Islet precursor cell (in vitro differentiated cells): ENCODE results near the gene RNF220.

Experiments
- DNase-seq: peaks from one replicate; pipeline ENCODE4 v3.0.0-alpha.2; 2018

The RNF220 gene

DNA sequence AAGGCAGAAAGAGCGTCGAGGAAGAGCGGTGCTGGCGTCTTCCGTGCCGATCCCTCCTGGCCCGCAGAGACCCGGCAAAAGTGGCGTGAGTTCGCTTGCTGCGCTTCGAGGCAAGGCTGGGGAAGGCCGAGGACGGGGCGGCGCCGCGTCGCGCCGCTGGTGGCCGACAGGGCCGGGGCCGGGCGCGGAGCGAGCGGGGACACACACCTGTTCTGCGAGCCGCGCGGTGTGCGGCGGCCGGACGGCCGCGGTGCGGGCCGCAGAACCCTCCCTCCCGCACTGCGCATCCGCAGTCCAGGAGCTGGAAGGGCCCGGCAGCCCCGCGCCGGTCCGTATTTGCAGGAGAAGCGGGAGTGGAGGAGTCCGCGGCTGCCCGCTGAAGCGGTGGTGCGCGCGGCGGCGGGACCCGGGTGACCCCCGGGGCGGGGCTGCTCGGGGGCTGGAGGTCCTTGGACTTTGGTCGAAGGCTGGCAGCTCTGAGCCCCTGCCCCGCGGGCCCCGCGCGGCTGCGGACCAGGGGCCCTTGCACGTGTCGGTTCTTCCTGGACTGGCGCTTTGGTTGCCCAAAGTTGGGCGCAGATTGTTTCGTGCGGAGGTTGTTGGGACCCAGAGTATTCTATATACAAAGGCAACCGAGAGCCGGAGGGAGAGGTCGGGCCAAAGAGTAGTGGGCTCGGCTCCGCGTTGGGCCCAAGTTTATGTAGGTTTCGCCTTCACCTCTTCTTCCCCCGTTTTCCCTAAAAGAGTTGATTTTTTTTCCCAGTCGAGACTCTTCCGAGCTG, 2.6 kb downstream of the RNF220 start:
- peak; percentile 59 for DNase-seq

DNA sequence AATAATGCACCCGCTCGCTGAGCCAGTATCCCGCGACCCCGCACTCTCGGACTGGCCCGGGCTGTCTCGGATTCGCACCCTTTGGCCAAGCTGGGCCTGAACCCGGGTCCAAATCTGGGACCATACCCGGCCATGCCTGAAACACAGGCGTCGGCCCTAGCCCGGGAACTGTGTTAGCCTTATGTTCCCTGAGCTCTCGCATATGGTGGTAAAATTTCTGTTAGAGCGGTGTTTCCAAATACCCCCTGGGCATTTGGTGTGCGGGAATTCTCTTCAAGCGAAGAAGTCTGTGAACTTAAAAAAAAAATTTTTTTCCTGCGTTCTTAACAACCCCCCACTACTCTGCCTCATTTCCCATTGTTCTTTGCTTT, 3.1 kb downstream of the RNF220 start:
- DNase-seq: no peak

DNA sequence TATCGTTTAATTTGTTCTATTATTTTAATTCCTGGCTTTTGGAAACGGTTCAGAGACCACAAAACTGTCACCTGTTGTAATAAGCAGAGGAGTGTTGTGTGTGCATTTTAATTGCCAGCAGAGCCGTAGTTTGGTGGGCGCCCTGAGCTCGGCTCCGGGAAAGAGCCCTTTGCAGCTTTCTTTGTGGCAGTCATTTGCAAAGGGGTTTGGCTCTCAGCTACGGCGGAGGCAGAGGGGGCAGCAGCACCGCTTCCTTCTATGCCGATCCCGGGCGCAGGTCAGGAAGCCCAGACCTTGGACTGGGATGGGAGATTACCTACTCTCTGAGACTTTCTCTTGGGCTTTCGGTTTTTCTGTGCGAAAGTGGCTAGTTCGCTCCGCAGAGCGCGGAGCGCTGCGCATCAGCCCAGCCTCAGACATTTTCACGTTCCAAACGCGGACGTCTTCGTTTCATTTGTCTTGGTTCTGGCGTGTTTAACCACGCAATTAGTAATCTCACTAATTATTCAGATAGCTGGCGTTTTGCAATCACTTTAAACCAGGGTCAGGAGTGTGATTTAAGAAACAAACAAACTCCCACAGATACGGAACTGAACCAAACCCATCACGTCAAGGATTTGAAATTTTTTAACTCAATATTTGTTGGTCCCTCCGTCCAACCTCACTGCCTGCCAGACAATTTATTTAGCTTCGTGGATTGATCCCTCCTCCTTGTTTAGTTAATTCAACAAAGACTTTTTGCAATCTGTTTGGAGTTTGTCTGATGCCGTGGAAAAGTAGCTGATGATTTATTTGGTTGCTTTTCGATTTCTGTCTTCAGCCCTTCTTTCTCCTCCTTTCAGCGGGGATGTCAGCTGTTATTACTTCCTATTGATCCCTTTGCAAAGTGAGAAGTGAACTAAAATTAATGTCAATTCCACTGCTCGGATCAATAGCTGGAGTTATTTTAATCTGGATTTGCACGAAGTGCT, 3.9 kb downstream of the RNF220 start:
- peak; percentile 73 for DNase-seq

DNA sequence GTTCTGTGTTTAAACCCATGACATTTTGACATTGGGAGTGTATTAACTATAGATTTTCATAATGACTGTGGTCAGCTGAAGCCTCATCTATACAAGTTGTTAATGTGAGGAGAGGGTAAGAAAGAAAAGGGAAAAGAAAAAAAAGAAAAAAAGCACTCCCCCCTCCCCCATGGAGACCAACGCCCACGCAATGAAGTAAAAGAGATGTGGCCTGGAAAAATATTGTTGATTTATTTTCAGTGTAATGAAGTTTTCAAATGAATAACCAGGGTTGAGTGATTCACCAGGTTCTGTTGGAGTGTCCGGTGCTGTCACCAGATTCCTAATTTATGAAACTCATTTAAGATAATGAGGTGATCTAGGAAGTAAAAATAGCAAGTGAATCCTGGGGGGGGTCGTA, 4.7 kb downstream of the RNF220 start:
- no peak for DNase-seq

DNA sequence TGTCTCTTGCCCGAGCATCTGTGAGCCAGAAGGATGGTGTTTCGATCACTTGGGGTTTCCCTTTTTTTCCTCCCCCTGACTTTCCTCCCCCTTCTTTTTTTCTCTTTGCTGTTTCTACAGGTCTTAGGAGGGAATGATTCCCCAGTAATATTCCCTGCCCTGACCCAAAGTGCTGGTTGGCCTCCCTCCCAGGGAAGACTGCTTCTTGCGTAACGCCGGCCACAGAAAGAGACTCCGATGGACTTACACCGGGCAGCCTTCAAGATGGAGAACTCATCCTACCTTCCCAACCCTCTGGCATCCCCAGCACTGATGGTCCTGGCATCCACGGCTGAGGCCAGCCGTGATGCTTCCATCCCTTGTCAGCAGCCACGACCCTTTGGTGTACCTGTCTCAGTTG, 6.8 kb downstream of the RNF220 start:
- no peak for DNase-seq

DNA sequence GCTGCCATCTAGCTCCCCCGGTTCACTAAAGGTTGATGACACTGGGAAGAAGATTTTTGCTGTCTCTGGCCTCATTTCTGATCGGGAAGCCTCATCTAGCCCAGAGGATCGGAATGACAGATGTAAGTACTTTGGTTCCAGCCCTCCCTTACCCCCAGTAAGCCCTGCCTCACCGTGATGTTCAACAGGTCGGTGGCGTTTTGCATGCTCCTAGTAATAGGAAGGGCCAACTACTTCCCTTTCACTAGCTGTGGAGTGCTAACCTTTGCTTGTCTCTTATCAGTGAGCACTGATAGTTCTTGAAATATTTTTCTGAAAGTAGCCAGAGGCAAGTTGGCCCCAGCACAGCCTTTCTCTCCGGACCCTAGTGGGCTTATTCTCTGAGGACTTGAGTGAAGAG, 7.5 kb downstream of the RNF220 start:
- DNase-seq: no peak

DNA sequence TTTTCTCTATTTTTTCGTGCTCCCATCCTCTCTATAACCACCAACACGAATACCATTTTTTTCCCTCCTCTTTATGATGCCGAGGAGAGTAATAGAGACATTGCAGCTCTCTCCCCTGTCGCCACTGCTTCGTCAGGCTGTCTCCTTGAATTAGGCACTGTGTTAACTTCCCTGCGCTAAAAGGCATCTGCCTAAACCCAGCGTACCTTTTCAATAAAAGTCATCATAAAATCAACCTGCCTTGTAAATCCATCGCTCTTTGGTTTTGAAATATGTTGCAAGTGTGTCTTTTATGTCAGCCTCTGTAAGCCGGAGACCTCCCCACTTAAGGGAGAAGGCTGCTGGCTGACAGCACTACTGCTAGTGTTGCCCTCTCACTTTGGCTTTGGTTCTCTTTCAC, 8.7 kb downstream of the RNF220 start:
- DNase-seq: no peak

DNA sequence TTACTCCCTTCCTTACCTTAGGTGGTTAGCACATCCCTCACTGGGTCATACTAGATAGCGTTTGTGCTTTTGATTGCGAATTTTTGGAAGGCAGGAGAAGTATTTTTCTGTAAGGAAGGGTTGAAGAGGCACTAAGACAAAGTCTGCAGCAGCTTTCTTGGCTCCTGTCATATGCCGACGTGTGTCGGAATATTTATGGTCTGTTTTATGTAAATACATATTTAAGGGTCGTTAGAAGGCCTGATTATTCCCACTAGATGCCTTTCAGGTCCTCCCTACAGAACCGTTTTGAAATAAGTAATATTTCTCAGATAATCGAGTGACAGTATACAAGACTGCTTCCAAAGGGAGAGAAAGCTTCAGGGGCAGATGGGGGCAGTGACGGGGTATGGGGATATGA, 10.0 kb downstream of the RNF220 start:
- no peak for DNase-seq

DNA sequence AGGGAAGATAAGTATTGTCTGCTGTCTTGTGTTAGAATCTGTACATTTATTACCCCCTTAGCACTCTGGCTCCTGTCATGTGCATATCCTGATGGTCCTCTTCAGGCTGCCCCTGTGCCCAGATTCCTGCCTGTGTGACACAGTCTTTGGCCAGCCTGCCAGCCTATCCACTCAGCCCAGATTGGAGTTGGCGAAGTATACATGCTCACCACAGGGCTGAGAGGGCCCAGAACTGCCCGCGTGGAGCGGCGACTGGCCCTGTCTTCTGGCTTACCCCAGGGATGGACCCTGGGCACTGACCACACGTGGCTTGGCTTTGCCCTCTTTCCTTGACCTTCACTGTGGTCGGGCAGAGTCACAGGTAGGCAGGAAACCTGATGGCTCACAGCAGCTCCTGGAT, 11.4 kb downstream of the RNF220 start:
- no peak for DNase-seq

DNA sequence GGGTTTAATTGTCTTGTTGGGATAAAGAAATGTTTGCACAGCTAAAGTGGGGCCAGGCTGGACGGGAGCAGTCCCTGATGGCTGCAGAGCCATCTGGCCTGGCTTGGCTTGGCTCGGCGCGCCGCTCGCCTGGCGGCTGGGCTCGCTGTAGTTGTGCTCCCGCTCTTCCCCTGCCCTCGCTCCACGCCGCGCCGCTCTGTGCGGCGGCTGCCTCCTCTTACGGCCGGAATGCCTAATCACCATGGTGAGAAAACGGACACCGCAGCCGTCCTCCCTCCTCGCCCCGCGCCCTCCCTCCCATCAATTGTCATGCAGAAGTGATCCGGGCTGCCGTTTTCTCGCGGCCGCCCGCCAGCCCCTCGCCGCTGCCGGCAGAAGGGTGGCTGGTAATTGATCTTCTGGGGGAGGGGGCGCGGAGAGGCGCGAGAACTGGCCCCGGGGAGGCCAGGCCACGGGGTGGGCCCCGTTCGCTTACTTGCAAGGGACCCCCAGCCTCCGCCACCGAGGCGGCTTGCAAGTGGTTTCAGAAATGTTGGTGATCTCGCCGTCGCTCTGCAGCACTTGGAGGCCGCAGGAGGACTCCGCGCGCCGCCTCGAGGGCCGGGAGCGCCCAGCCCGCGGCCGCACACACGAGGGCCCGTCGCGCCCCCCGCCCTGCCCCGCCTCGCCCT, 12.4 kb downstream of the RNF220 start:
- DNase-seq: peak; percentile 81

DNA sequence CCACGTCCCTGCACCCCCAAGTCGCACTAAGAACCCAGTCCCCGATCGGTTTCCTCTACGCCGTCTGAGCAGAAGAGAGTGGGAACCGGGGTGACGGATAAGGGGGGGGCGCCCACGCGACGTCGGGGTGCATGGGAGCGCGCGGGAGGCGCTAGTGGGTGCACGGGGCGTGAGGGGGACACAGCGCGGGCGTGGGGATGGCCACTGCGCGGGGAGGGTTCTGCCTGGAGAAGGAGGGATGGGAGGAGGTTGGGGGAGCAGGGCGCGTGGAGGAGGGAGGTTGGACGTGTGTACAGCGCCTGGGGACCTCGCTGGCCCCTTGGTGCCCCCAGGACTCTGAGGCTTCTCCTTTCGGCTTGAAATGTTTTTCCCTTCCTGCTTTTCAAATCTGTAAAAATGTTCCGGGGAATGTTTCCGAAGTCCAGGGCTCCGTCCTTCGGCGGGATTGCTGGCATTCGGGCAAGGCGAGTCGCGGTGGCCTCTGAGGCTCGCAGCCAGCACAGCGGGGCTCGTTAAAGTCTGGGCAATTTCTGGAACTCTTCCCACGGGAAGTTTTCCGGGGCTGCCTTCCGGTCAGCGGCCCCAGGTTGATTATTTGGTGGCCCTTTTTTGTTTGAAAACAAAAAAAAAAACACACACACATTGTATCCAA, 13.1 kb downstream of the RNF220 start:
- peak; percentile 60 for DNase-seq

DNA sequence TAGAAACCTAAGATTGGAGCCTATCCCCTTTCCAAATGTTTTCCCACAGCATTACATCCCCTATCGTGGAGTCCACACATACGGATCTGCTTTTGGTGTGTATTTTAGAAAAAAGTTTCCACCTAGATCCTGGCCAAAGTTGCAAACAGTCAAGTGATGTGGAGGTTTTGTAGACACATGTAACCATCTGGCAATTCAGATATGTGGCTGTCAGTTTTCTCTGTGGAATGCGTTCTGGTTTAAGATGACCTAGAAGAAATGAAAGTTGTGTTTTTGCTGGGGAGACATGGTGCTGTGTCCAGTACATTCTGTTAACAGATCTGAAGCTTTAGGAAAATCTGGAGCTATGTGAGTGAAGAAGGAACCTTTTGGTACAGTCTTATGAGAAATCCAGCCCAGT, 14.8 kb downstream of the RNF220 start:
- no peak for DNase-seq

DNA sequence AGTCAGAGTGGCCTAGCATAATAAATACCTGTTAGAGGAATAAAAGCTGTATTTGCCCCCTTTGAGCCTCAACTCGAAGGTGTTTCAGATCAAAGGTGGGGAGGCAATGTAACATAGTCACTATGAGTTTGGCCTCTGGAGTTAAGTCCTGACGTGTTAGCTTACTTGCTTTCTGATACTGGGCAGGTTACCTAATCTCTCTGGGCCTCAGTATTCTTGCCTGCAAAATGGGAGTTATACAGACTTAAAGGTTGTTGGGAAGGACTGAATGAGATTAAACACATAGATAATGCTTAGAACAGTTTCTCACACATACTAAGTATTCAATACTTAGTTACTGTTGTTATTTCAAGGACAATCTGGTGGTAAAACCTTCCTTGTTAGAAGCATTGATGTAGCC, 15.5 kb downstream of the RNF220 start:
- no peak for DNase-seq

DNA sequence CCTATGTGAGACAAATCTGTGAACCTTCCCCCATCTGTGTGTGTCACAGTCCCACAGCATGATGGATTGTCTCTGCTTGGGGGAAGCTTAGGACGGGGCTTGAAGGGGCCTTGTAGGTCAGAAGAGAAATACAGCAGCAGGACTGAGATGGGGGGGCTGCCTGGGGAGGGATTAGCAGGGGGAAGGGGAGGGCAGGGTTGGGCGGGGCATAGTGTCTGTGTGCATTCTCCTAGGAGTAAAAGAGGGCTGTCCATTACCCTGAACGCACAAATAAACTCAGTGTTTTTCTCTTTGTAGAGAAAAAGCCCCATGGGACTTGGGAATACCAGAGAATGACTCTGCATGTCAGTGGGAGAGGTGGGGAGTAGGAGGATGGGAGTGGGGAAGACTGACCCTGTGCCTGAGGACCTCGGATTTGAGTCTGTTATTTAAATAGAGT, 16.4 kb downstream of the RNF220 start:
- DNase-seq: no peak

DNA sequence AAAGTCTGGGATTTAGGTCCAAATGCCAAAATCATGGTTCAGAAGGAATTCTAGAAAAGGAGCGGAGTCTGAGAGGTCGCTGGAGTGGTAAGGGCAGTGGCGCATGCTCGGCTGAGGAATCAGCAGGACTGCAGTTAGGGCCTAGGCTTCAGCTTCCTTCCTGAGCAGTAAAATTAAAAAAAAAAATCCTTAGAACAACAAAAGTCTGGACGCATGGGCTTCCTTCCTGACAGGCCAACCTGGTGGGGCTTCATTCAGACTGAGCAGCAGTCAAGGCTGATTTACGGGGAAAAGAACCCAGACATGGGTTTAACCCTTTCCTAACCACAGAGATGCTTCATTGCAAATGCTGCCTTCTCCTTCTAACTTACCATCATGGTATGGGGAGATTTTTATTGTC, 17.1 kb downstream of the RNF220 start:
- DNase-seq: no peak

DNA sequence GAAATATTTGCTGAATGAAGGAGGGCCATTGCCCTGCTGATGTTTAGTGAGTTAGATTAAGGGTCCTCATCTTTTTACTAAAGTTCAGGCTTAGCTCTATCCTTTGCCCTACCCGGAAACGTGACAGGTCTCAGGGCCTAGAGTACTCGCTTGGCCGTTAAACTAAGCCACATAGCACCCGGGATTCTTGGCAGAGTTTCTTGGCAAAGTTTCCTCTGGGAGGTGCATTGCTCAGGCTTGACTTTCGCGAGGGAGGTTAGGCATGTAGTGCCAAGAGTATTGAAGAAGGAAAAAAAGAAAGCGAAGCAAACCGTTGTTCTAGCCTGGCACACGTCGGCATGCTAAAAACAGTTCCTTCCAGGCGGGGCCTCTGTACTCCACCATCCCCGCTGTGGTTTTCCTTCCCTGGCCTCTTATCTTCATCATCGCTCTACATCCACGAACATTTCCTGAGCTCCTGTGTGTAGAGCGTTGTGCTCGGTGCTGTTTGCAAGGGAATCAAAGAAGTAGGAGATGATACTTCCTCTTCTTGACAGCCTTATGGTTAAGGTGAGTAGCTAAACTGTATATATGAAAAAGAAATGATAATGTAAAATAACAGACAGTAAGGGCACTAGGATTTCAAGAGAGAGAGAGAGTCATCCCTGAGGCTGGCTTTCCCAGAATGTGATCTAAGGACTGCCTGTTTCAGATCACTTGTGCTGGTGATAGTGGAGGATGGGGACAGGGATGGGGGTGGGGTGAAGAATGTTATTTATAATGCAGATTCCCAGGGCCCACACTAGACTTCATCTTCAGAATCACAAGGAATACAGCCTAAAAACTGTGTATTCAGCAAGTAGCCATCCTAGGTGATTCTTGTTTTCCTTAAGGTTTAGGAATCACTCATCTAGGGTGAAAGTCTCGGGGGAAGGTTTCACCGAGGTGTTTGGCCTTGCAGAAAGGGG, 18.8 kb downstream of the RNF220 start:
- DNase-seq: no peak

DNA sequence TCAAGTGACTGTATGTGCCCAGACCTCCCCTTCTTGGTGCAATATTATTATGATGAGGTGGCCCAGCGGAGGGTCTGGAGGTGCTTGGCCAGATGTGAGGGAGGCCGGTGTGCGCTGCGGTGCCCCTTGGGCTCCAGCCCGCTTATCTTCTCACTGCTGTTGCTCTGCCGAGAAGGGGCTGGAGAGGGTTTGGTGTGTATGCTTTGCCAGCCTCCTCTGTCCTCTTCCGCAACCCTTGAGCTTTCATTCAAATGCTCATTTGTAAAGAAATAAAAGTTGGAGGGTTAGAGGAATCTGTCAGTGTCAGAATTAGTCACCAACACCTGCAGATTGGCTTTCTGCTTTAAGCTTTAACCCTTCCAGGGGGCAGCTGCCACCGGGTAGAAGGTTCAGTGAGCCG, 19.7 kb downstream of the RNF220 start:
- DNase-seq: no peak

DNA sequence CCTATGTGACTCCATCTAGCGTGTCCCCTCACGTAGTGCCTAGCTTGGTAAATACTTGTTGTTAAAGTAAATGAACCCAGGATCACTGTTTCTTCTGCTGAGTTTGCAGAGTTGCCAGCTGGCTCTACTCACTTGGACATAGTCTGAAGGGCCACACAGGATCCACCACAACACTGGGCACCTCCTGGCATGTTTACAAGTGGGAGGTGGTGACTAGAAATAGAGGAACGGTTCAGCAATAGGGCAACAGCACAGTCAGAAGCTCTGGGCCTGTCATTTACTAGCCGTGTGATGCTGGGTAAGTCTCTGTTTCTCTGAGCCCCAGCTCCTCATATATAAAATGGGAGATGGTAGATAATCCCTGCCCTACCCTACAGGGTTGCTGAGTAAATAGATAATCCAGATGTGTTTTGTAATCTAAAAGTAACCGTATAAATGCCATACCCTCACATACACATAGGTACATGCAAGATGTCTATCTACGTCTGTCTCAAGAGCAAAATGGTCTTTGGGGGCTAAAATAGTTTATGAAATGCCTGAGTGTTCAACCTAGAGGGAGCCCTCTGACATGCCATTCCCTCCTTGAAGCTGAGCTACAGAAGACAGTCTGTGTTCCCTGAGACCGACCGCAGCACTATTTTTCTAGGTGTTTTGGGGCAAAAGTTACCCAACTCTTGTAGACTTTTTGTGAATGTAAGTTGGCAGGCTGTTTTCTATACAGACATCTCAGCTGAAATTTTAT, 20.5 kb downstream of the RNF220 start:
- no peak for DNase-seq

DNA sequence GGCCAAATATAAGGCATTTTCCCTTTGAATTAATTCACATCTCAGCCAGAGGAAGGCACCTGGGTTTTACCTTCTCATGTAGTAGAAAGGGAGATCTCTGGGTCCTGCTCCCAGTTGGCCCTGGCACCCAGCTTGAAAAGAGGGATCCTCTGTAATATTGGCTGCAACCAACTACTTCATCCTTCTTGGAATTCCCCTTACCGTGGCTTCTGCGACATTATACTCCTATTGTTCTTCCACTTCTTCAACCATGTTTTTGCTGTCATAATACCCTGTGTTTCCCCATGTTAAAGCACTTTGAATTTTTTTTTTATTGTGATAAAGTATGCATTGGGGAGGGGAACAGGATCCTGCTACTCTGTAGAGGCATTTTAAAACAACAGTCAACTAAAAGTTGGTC, 26.8 kb downstream of the RNF220 start:
- no peak for DNase-seq

DNA sequence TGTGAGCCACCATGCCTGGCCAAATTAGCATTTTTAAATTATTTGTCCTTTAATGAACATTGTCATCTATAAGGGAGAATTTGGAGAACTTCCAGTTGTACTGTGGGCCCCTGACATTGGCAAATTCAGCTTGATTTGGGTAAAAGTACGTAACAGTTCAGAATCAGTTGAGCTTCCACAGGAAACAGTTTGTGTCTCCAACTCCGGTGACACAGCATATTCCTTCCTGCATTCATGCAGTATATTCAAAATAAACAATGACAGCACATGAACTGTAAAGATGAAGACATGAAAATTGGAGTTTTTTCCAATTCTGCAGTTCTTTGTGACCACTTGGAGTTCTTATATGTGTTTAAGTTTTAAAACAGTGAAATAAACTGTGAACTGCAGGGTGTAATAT, 28.2 kb downstream of the RNF220 start:
- DNase-seq: no peak
